ENCODE results near the gene HIRA. TPM values are rescaled to one million over a fixed set of nuclear protein-coding genes. Genes with fewer than 3 reads are reported as not detected.

Gene HIRA
- polyA plus RNA-seq, 1 donor from 2014 or later: 38.1 TPM

GRCh38 chr22:19420321-19420720, 11.2 kb downstream of the HIRA start:
- Histone ChIP-seq H3F3A (ENCODE audit: insufficient read depth, low read length, poor library complexity, severe bottlenecking) (no peaks in the 10 kb centered on the region), H3K79me2 (replicated peaks; ENCODE audit: insufficient read depth, low read length) (peaks cover 37% of the 10 kb centered on the region), H3K4me3 (ENCODE audit: low read length) (no peak overlapping the region), H3K36me3 (ENCODE audit: insufficient read depth, low read length) (no peaks in the 10 kb centered on the region), H3K9me3 (ENCODE audit: low read length) (no peaks in the 10 kb centered on the region), H3K27me3 (ENCODE audit: insufficient read depth, low read depth, low read length) (no peaks in the 10 kb centered on the region), H4K20me1 (ENCODE audit: insufficient read depth) (no peaks in the 10 kb centered on the region), H3K27ac (ENCODE audit: low read length) (no peak overlapping the region), H3K9ac (ENCODE audit: low read length) (no peak overlapping the region), H3K4me2 (ENCODE audit: low read length) (no peak overlapping the region), H3K9me2 (ENCODE audit: insufficient read depth, low read length) (no peaks in the 10 kb centered on the region), H2AFZ (ENCODE audit: low read depth, low read length) (no peak overlapping the region)
- no peak for TF ChIP-seq RAD21 (conservative IDR thresholded peaks at IDR 0.05)
- no peak for TF ChIP-seq EZH2 (IDR thresholded peaks at IDR 0.05; ENCODE audit: borderline replicate concordance, insufficient read depth, low read length, poor library complexity, severe bottlenecking)
- TF ChIP-seq POLR2AphosphoS5 (IDR thresholded peaks at IDR 0.05): no peak
- no peak for TF ChIP-seq REST (IDR thresholded peaks at IDR 0.05; ENCODE audit: borderline replicate concordance)
- no peak for TF ChIP-seq SMC3 (conservative IDR thresholded peaks at IDR 0.05; ENCODE audit: poor library complexity)
- no peak for TF ChIP-seq MXI1 (conservative IDR thresholded peaks at IDR 0.05; ENCODE audit: poor library complexity, severe bottlenecking)
- TF ChIP-seq TAF1 (IDR thresholded peaks at IDR 0.05; ENCODE audit: low read depth): no peak
- TF ChIP-seq EP300 (conservative IDR thresholded peaks at IDR 0.05; ENCODE audit: poor library complexity, severe bottlenecking): no peak
- no peak for TF ChIP-seq CTCF (IDR thresholded peaks at IDR 0.05; ENCODE audit: poor library complexity, severe bottlenecking)

- Histone ChIP-seq H3K27ac (ENCODE audit: low read length) (no peak overlapping the region), H2AFZ (ENCODE audit: low read depth, low read length) (no peak overlapping the region), H3K9ac (ENCODE audit: low read length) (no peak overlapping the region), H3F3A (ENCODE audit: insufficient read depth, low read length, poor library complexity, severe bottlenecking) (no peaks in the 10 kb centered on the region), H4K20me1 (ENCODE audit: insufficient read depth) (no peaks in the 10 kb centered on the region), H3K27me3 (ENCODE audit: insufficient read depth, low read depth, low read length) (no peaks in the 10 kb centered on the region), H3K79me2 (replicated peaks; ENCODE audit: insufficient read depth, low read length) (peaks cover 34% of the 10 kb centered on the region), H3K4me2 (ENCODE audit: low read length) (no peak overlapping the region), H3K9me3 (ENCODE audit: low read length) (no peaks in the 10 kb centered on the region), H3K4me3 (ENCODE audit: low read length) (no peak overlapping the region), H3K36me3 (ENCODE audit: insufficient read depth, low read length) (no peaks in the 10 kb centered on the region), H3K9me2 (ENCODE audit: insufficient read depth, low read length) (no peaks in the 10 kb centered on the region)
- TF ChIP-seq RAD21 (conservative IDR thresholded peaks at IDR 0.05) (no peak), POLR2AphosphoS5 (IDR thresholded peaks at IDR 0.05) (no peak), REST (IDR thresholded peaks at IDR 0.05; ENCODE audit: borderline replicate concordance) (no peak), MXI1 (conservative IDR thresholded peaks at IDR 0.05; ENCODE audit: poor library complexity, severe bottlenecking) (no peak), TAF1 (IDR thresholded peaks at IDR 0.05; ENCODE audit: low read depth) (no peak), EP300 (conservative IDR thresholded peaks at IDR 0.05; ENCODE audit: poor library complexity, severe bottlenecking) (no peak), CTCF (IDR thresholded peaks at IDR 0.05; ENCODE audit: poor library complexity, severe bottlenecking) (no peak), SMC3 (conservative IDR thresholded peaks at IDR 0.05; ENCODE audit: poor library complexity) (no peak), EZH2 (IDR thresholded peaks at IDR 0.05; ENCODE audit: borderline replicate concordance, insufficient read depth, low read length, poor library complexity, severe bottlenecking) (no peak)
These were observed 11.9 kb downstream of the HIRA start for GRCh38 chr22:19419464-19420178.

Data from neural cell (in vitro differentiated cells).